HL-60 (cell line): ENCODE results near the gene BMP6.

Experiments
- DNase-seq, 2 experiments: peaks; one replicate each; pipeline ENCODE4 v3.0.0-alpha.2; 2010 to 2020; ENCODE audit warnings: low read depth in 1 of 2, low spot score in 1 of 2
- H3K27ac ChIP-seq: fragments of 250-450 bp; sonication (Bioruptor Pico); replicated peaks from 2 replicates; pipeline ENCODE4 v1.5.1; 2020; ENCODE audit warnings: mild to moderate bottlenecking, moderate library complexity
- H3K27me3 ChIP-seq: fragments of 250-450 bp; sonication (Bioruptor Pico); 2 replicates; pipeline ENCODE4 v1.5.1; 2021; ENCODE audit warnings: mild to moderate bottlenecking, moderate library complexity; ENCODE audit not compliant: insufficient read depth, poor library complexity, severe bottlenecking
- H3K4me3 ChIP-seq: replicated peaks from 2 replicates; pipeline ENCODE4 v1.5.1; 2011; ENCODE audit warnings: mild to moderate bottlenecking, control low read depth, low read length; ENCODE audit not compliant: insufficient read depth
- CTCF ChIP-seq: IDR thresholded peaks from one replicate; pipeline ENCODE4 v1.5.1; 2011; ENCODE audit warnings: low read length, control low read depth, inconsistent platforms; ENCODE audit not compliant: insufficient read depth
- GABPA ChIP-seq: IDR thresholded peaks from 2 replicates; pipeline ENCODE4 v1.6.1; 2012; ENCODE audit warnings: low read depth
- POLR2AphosphoS5 ChIP-seq: IDR thresholded peaks from 2 replicates; pipeline ENCODE4 v1.6.1; 2012; ENCODE audit warnings: low read depth
- REST ChIP-seq: IDR thresholded peaks from 2 replicates; pipeline ENCODE4 v1.6.1; 2012; ENCODE audit warnings: low read depth; ENCODE audit not compliant: insufficient replicate concordance
- SPI1 ChIP-seq: IDR thresholded peaks from 2 replicates; pipeline ENCODE4 v1.6.1; 2012; ENCODE audit warnings: low read depth, mild to moderate bottlenecking, borderline replicate concordance

The BMP6 gene

GRCh38 chr6:7902221-7902620, 176.3 kb downstream of the BMP6 start:
- Histone ChIP-seq H3K27me3 (no peaks in the 10 kb centered on the region), H3K27ac (no peak overlapping the region), H3K4me3 (no peak overlapping the region)
- DNase-seq, result no peak
- no peak for TF ChIP-seq GABPA
- no peak for TF ChIP-seq SPI1
- no peak for TF ChIP-seq REST
- no peak for TF ChIP-seq CTCF
- TF ChIP-seq POLR2AphosphoS5, result no peak

- Histone ChIP-seq H3K27ac (no peak overlapping the region), H3K27me3 (no peaks in the 10 kb centered on the region), H3K4me3 (no peak overlapping the region)
- TF ChIP-seq POLR2AphosphoS5, result no peak
- TF ChIP-seq GABPA, result no peak
- TF ChIP-seq REST, result no peak
- TF ChIP-seq CTCF, result no peak
- TF ChIP-seq SPI1, result no peak
- no peak for DNase-seq
Observed at GRCh38 chr6:7902867-7903266, 177.0 kb downstream of the BMP6 start.

- Histone ChIP-seq H3K4me3 (no peak overlapping the region), H3K27ac (no peak overlapping the region), H3K27me3 (no peaks in the 10 kb centered on the region)
- TF ChIP-seq POLR2AphosphoS5 (no peak), CTCF (no peak), GABPA (no peak), SPI1 (no peak), REST (no peak)
- no peak for DNase-seq
Observed at GRCh38 chr6:7903673-7904072, 177.8 kb downstream of the BMP6 start.
